SH-SY5Y (cell line): ENCODE results near the gene ADD1.

Experiments used
- GATA2 ChIP-seq: IDR thresholded peaks from 2 replicates; pipeline ENCODE4 v1.6.1; 2011; ENCODE audit warnings: mild to moderate bottlenecking, low read depth, low read length
- GATA3 ChIP-seq: IDR thresholded peaks from 2 replicates; pipeline ENCODE4 v1.6.1; 2011; ENCODE audit warnings: low read depth, mild to moderate bottlenecking, low read length, moderate library complexity

GRCh38 chr4:2965262-2965661 is 121.6 kb downstream of the ADD1 start:
- TF ChIP-seq GATA3 (no peak), GATA2 (no peak)
